CD4-positive, alpha-beta T cell (primary cell): Measurements from ENCODE around the gene CD72. TPM values are rescaled to one million over a fixed set of nuclear protein-coding genes. Genes with fewer than 3 reads are reported as not detected.

Source experiments
- ATAC-seq: fragments of 200-7000 bp; cut with Tn5 transposase; one replicate; pipeline ENCODE4 v1.10.0; 2022; ENCODE audit warnings: mild to moderate bottlenecking; ENCODE audit not compliant: poor library complexity
- CTCF ChIA-PET: fragments of 350-600 bp; sonication (Branson Sonifier 250); formaldehyde crosslinking; loops from one replicate; lab custom pipeline; 2021; ENCODE audit warnings: antibody characterized with exemption, inconsistent platforms; lab: Charles Lee
- POLR2A ChIA-PET: fragments of 350-600 bp; sonication (Branson Sonifier 250); formaldehyde crosslinking; loops from one replicate; lab custom pipeline; 2021; ENCODE audit warnings: antibody characterized with exemption, inconsistent platforms; lab: Charles Lee
- DNase-seq, 14 experiments: peaks; one replicate each; pipeline ENCODE4 v3.0.0-alpha.2; 2013 to 2020; ENCODE audit warnings: mixed read lengths in 2 of 14
- H3K27ac ChIP-seq, 2 donors: one replicate each; pipeline versions ENCODE4 v1.5.1 to v1.7.0; 2013; ENCODE audit warnings: low read length in 2 of 2, low read depth in 1 of 2, mild to moderate bottlenecking in 1 of 2
- H3K27me3 ChIP-seq, 2 experiments: 1 replicate in 1 of 2; 2 replicates in 1 of 2; pipeline versions ENCODE4 v1.6.1 to v1.7.0; 2013; ENCODE audit warnings: low read length in 2 of 2, control low read depth in 1 of 2, mild to moderate bottlenecking in 1 of 2, moderate library complexity in 1 of 2; ENCODE audit not compliant: insufficient read depth in 2 of 2, control insufficient read depth in 1 of 2
- H3K36me3 ChIP-seq: one replicate; pipeline ENCODE4 v1.6.1; 2013; ENCODE audit warnings: low read length, control low read depth; ENCODE audit not compliant: insufficient read depth
- H3K4me1 ChIP-seq: one replicate; pipeline ENCODE4 v1.6.1; 2013; ENCODE audit warnings: low read length, control low read depth; ENCODE audit not compliant: insufficient read depth
- H3K4me3 ChIP-seq: one replicate; pipeline ENCODE4 v1.5.1; 2013; ENCODE audit warnings: mild to moderate bottlenecking, low read length, moderate library complexity
- H3K9me3 ChIP-seq, 2 experiments: 1 replicate in 1 of 2; 2 replicates in 1 of 2; pipeline versions ENCODE4 v1.6.1 to v1.7.0; 2013; ENCODE audit warnings: low read length in 2 of 2, mild to moderate bottlenecking in 2 of 2, control low read depth in 1 of 2, moderate library complexity in 1 of 2; ENCODE audit not compliant: control insufficient read depth in 1 of 2, insufficient read depth in 1 of 2
- H3K27ac Mint-ChIP-seq: one replicate; pipeline ENCODE4 v1.8.0; 2020; ENCODE audit warnings: mixed read lengths
- H3K27me3 Mint-ChIP-seq: one replicate; pipeline ENCODE4 v1.8.0; 2021; ENCODE audit warnings: mixed read lengths
- H3K36me3 Mint-ChIP-seq: one replicate; pipeline ENCODE4 v1.8.0; 2021; ENCODE audit warnings: low read depth, mixed read lengths
- H3K4me1 Mint-ChIP-seq: one replicate; pipeline ENCODE4 v1.8.0; 2021; ENCODE audit warnings: low read depth, mixed read lengths
- H3K4me3 Mint-ChIP-seq: one replicate; pipeline ENCODE4 v1.8.0; 2020; ENCODE audit warnings: mild to moderate bottlenecking, mixed read lengths
- H3K9me3 Mint-ChIP-seq: one replicate; pipeline ENCODE4 v1.8.0; 2020; ENCODE audit warnings: mixed read lengths
- CTCF ChIP-seq: fragments of 200-600 bp; IDR thresholded peaks from one replicate; pipeline ENCODE4 v1.8.0; 2022; ENCODE audit warnings: antibody characterized with exemption, mild to moderate bottlenecking
- intact Hi-C, 2 experiments: fragments of 100-400 bp; cut with DNase I in 1 of 2; cut with micrococcal nuclease in 1 of 2; formaldehyde crosslinking; loops; one replicate each; pipeline versions ENCODE4 v1.15.1 to v1.9.0; 2023 to 2025; cut with DNase I, micrococcal nuclease
- total RNA-seq, 174 experiments: library from RNA in 2 of 174; stranded (reverse) in 2 of 174; gene quantifications; one replicate each; pipeline ENCODE4 v1.2.3 and lab custom pipeline; 2021 to 2026

CD72 gene
- total RNA-seq, 2 experiments from 2014 or later, result 2.3 to 3.6 TPM

GRCh38 chr9:35657546-35658136, 39.4 kb upstream of the CD72 start, which contains the start of gene RMRP:
RMRP (minus strand) TSS chr9:35658019.
- peaks cover 69% of the 10 kb centered on the region for H3K4me1 Mint-ChIP-seq
- peaks cover 8% of the 10 kb centered on the region for H3K27me3 Mint-ChIP-seq
- Histone ChIP-seq H3K27me3 (no peaks in the 10 kb centered on the region), H3K4me3 (peak within 1 kb of the TSS; percentile 88), H3K36me3 (peaks cover 16% of the 10 kb centered on the region), H3K27ac (peak within 1 kb of the TSS; percentile 99 to 100), H3K9me3 (peaks cover 0 to 4% of the 10 kb centered on the region in 2 experiments), H3K4me1 (peaks cover 73% of the 10 kb centered on the region)
- POLR2A ChIA-PET, result interaction anchor here (0.6 to 5.1 kb wide), 24 partner anchors 10 to 586 kb away, joined by 3 to 175 read pairs (median 4); partner anchors contain the start of genes CREB3, GBA2, HINT2 and RGP1
- DNase-seq (peak; percentile 63 to 97 (median 77)), ATAC-seq (peak; percentile 75)
- peak within 1 kb of the TSS; percentile 100 for H3K27ac Mint-ChIP-seq
- intact Hi-C loops, result loop anchor here (1.0 to 5.0 kb wide), 8 partner anchors 10 to 225 kb away; partner anchors contain the start of genes CD72 (in 2 of the 2), CREB3 (in 1 of the 2), FAM221B (in 1 of the 2) and TESK1 (in 1 of the 2)
- CTCF ChIA-PET, result interaction anchor here (0.7 to 6.2 kb wide), 22 partner anchors 10 to 758 kb away, joined by 3 to 94 read pairs (median 4); partner anchors contain the start of genes CD72, CREB3, GBA2 and RGP1
- peaks cover 3% of the 10 kb centered on the region for H3K9me3 Mint-ChIP-seq
- H3K4me3 Mint-ChIP-seq, result peak within 1 kb of the TSS; percentile 96
- peaks cover 51% of the 10 kb centered on the region for H3K36me3 Mint-ChIP-seq
- no peak for TF ChIP-seq CTCF

DNA sequence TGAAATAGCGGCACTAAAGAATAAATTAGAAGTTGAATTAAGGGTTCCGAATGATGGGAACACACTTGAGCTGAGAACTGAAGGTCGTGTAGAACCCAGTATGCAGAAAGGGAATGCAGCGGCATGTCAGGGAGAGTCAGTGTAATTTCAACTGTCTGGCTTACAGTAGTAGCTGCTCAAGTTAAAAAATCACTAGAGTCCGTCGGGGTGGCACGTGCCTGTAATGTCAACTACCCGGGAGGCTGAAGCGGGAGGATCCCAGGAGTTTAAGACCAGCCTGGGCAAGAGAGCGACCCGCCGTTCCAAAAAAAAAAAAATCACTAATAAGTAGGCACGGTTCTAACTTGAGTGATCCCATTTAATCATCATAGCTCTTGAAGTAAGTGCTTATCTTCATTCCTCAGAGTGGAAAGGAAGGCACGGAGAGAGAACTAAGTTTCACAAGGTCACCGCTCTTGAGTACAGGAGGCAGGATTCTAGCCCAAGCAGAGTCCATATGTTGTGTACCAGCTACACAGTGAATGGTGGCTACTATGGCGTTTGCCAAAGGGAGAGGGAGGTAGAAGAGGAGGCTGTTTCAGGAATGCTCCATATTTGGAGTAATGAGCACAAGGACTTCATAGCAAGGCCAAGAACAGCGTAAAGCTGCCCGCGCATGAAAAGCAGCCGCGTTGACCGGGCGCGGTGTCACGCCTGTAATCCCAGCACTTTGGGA, 38.8 kb upstream of the CD72 start:
- Histone ChIP-seq H3K4me3 (peak overlapping the region; percentile 88), H3K4me1 (peaks cover 71% of the 10 kb centered on the region), H3K27ac (peak overlapping the region; percentile 99 to 100), H3K27me3 (no peaks in the 10 kb centered on the region), H3K9me3 (peaks cover 0 to 4% of the 10 kb centered on the region in 2 experiments), H3K36me3 (peaks cover 16% of the 10 kb centered on the region)
- DNase-seq (peak in 1 of 14 experiments; percentile 45), ATAC-seq (no peak)
- intact Hi-C loops, result loop anchor here (1.0 to 5.0 kb wide), 4 partner anchors 10 to 170 kb away; partner anchors contain the start of genes CD72 (in 2 of the 2), CREB3 (in 1 of the 2), FAM221B (in 1 of the 2) and TLN1 (in 1 of the 2)
- Mint-ChIP-seq H3K27ac (peak overlapping the region; percentile 100), H3K36me3 (peaks cover 51% of the 10 kb centered on the region), H3K27me3 (peaks cover 8% of the 10 kb centered on the region), H3K9me3 (peaks cover 3% of the 10 kb centered on the region), H3K4me1 (peaks cover 64% of the 10 kb centered on the region), H3K4me3 (peak overlapping the region; percentile 96)
- POLR2A ChIA-PET, result interaction anchor here (0.6 to 5.1 kb wide), 22 partner anchors 9 to 585 kb away, joined by 3 to 175 read pairs (median 6); partner anchors contain the start of genes CREB3, GBA2, RGP1 and SPAG8
- no peak for TF ChIP-seq CTCF
- CTCF ChIA-PET, result interaction anchor here (1.0 to 6.2 kb wide), 14 partner anchors 10 to 757 kb away, joined by 3 to 94 read pairs (median 12); partner anchors contain the start of genes CD72, CREB3, SIT1 and SPAG8

DNA sequence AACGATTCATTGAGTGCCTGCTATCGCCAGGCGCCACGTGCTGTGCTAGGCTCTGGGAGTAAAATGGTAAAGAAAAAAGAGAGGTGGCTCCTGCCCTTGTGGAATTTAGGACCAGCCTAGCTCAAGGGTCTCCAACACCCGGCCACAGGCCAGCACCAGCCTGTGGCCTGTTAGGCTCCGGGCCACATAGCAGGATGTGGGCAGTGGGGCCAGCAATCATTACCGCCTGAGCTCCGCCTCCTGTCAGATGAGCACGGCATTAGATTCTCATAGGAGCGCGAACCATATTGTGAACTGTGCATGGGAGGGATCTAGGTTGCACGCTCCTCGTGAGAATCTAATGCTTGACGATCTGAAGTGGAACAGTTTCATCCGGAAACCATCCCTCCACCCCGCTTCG, 38.1 kb upstream of the CD72 start:
- ATAC-seq (no peak), DNase-seq (peak in 2 of 14 experiments; percentile 36 to 44)
- no peaks in the 10 kb centered on the region for H3K27me3 ChIP-seq
- peaks cover 0 to 4% of the 10 kb centered on the region in 2 experiments for H3K9me3 ChIP-seq
- H3K4me1 ChIP-seq, result peaks cover 71% of the 10 kb centered on the region
- H3K27me3 Mint-ChIP-seq, result peaks cover 8% of the 10 kb centered on the region
- H3K36me3 Mint-ChIP-seq, result peaks cover 47% of the 10 kb centered on the region
- peaks cover 66% of the 10 kb centered on the region for H3K4me1 Mint-ChIP-seq
- no peak overlapping the region for H3K4me3 ChIP-seq
- intact Hi-C loops, result loop anchor here (2.0 to 5.0 kb wide), 3 partner anchors 39 to 171 kb away; partner anchors contain the start of genes CD72 (in 2 of the 2), CREB3 (in 1 of the 2), FAM221B (in 1 of the 2) and TLN1 (in 1 of the 2)
- peak overlapping the region; percentile 96 for H3K4me3 Mint-ChIP-seq
- H3K27ac Mint-ChIP-seq, result peak overlapping the region; percentile 100
- ChIA-PET POLR2A (interaction anchor here (0.7 to 5.1 kb wide), 9 partner anchors 8 to 156 kb away, joined by 3 to 175 read pairs (median 8); partner anchors contain the start of genes ARHGEF39, SPAG8 and TESK1), CTCF (interaction anchor here (2.7 to 6.2 kb wide), 7 partner anchors 9 to 100 kb away, joined by 15 to 94 read pairs (median 22); partner anchors contain the start of genes CD72, CREB3, SIT1 and TLN1)
- peaks cover 14% of the 10 kb centered on the region for H3K36me3 ChIP-seq
- H3K9me3 Mint-ChIP-seq, result peaks cover 3% of the 10 kb centered on the region
- no peak for TF ChIP-seq CTCF
- peak overlapping the region in 1 of 2 donors; percentile 100 for H3K27ac ChIP-seq
